B cell (primary cell): ENCODE results near the gene GUCY2D. TPM values are rescaled to one million over a fixed set of nuclear protein-coding genes. Genes with fewer than 3 reads are reported as not detected.

Experiments
- ATAC-seq: fragments of 200-7000 bp; cut with Tn5 transposase; one replicate; pipeline ENCODE4 v1.10.0; 2021; ENCODE audit warnings: low read depth, mild to moderate bottlenecking, moderate number of reproducible peaks, moderate library complexity
- CTCF ChIA-PET: fragments of 350-600 bp; sonication (Branson Sonifier 250); formaldehyde crosslinking; loops from one replicate; lab custom pipeline; 2021; ENCODE audit warnings: antibody characterized with exemption, inconsistent platforms; lab: Charles Lee
- POLR2A ChIA-PET: fragments of 350-600 bp; sonication (Branson Sonifier 250); formaldehyde crosslinking; loops from one replicate; lab custom pipeline; 2021; ENCODE audit warnings: antibody characterized with exemption; lab: Charles Lee
- DNase-seq: peaks from one replicate; pipeline ENCODE4 v3.0.0; 2013
- H2AFZ ChIP-seq: 2 replicates; pipeline ENCODE4 v1.6.1; 2012; ENCODE audit warnings: mild to moderate bottlenecking, low read depth, low read length; ENCODE audit not compliant: insufficient read depth, poor library complexity, severe bottlenecking
- H3K27ac ChIP-seq, 2 donors: 1 replicate in 1 of 2; 2 replicates in 1 of 2; pipeline ENCODE4 v1.5.1; 2012 to 2013; ENCODE audit warnings: low read length in 2 of 2, mild to moderate bottlenecking in 2 of 2, moderate library complexity in 1 of 2
- H3K27me3 ChIP-seq, 4 experiments: fragments of 200-600 bp in 1 of 4; sonication (generic) in 1 of 4; replicated peaks in 1 of 4; 1 replicate in 2 of 4; 2 replicates in 2 of 4; pipeline versions ENCODE4 v1.6.1 to v1.7.0; 2013 to 2016; ENCODE audit warnings: low read length in 3 of 4, mild to moderate bottlenecking in 2 of 4, mixed read lengths in 1 of 4, moderate library complexity in 1 of 4; ENCODE audit not compliant: insufficient read depth in 4 of 4, control insufficient read depth in 3 of 4; ENCODE audit errors: control extremely low read depth in 1 of 4
- H3K36me3 ChIP-seq, 2 experiments: replicated peaks in 1 of 2; 1 replicate in 1 of 2; 2 replicates in 1 of 2; pipeline versions ENCODE4 v1.6.1 to v1.7.1; 2013; ENCODE audit warnings: low read length in 1 of 2; ENCODE audit not compliant: insufficient read depth in 2 of 2, control insufficient read depth in 1 of 2; ENCODE audit errors: control extremely low read depth in 1 of 2, extremely low read depth in 1 of 2
- H3K4me1 ChIP-seq, 2 donors: fragments of 200-600 bp in 1 of 2; sonication (generic) in 1 of 2; 1 replicate in 1 of 2; 2 replicates in 1 of 2; pipeline versions ENCODE4 v1.5.1 to v1.6.1; 2013 to 2017; ENCODE audit warnings: low read length in 2 of 2; ENCODE audit not compliant: control insufficient read depth in 2 of 2, insufficient read depth in 2 of 2
- H3K4me2 ChIP-seq: replicated peaks from 2 replicates; pipeline ENCODE3; 2012; ENCODE audit warnings: mild to moderate bottlenecking, low read depth, low read length; ENCODE audit not compliant: poor library complexity, severe bottlenecking
- H3K4me3 ChIP-seq, 5 experiments: fragments of 200-600 bp in 1 of 5; sonication (generic) in 1 of 5; 1 replicate in 3 of 5; 2 replicates in 2 of 5; pipeline versions ENCODE4 v1.5.1 to v1.7.0; 2011 to 2016; ENCODE audit warnings: low read length in 4 of 5, mild to moderate bottlenecking in 4 of 5, low read depth in 2 of 5, control low read depth in 1 of 5, moderate library complexity in 1 of 5; ENCODE audit not compliant: insufficient read depth in 1 of 5; ENCODE audit errors: control extremely low read depth in 1 of 5, extremely low read depth in 1 of 5
- H3K79me2 ChIP-seq: fragments of 200-600 bp; sonication (generic); one replicate; pipeline ENCODE4 v1.6.0; 2016; ENCODE audit warnings: low read length; ENCODE audit not compliant: control insufficient read depth, insufficient read depth
- H3K9ac ChIP-seq: fragments of 200-600 bp; sonication (generic); 2 replicates; pipeline ENCODE4 v1.6.1; 2017; ENCODE audit warnings: mild to moderate bottlenecking, low read length, moderate library complexity
- H3K9me3 ChIP-seq, 3 donors: one replicate each; pipeline versions ENCODE4 v1.6.1 to v1.7.1; 2013; ENCODE audit warnings: low read length in 2 of 3; ENCODE audit not compliant: control insufficient read depth in 2 of 3, insufficient read depth in 1 of 3; ENCODE audit errors: control extremely low read depth in 1 of 3
- H4K20me1 ChIP-seq: 2 replicates; pipeline ENCODE4 v1.6.0; 2012; ENCODE audit warnings: mild to moderate bottlenecking, low read length; ENCODE audit not compliant: insufficient read depth, control insufficient read depth, poor library complexity, severe bottlenecking
- H3K27ac Mint-ChIP-seq: one replicate; pipeline ENCODE4 v1.8.0; 2021; ENCODE audit warnings: mixed read lengths
- H3K27me3 Mint-ChIP-seq: one replicate; pipeline ENCODE4 v1.8.0; 2021; ENCODE audit warnings: mixed read lengths
- H3K4me1 Mint-ChIP-seq: one replicate; pipeline ENCODE4 v1.8.0; 2021; ENCODE audit warnings: mixed read lengths
- H3K4me3 Mint-ChIP-seq: one replicate; pipeline ENCODE4 v1.8.0; 2021; ENCODE audit warnings: mixed read lengths
- H3K9me3 Mint-ChIP-seq: one replicate; pipeline ENCODE4 v1.8.0; 2022; ENCODE audit warnings: mixed read lengths; ENCODE audit not compliant: insufficient read depth
- EZH2 ChIP-seq: IDR thresholded peaks from 2 replicates; pipeline ENCODE4 v1.6.1; 2012; ENCODE audit warnings: borderline replicate concordance, low read depth, mild to moderate bottlenecking, moderate library complexity, low read length; ENCODE audit not compliant: insufficient read depth, poor library complexity, severe bottlenecking
- WGBS: methylation state at CpG from one replicate; pipeline ENCODE4 v1.1.5; 2013; ENCODE audit warnings: missing lambda C conversion rate; ENCODE audit not compliant: insufficient coverage; 5-methylcytosine and 5-hydroxymethylcytosine counted together
- intact Hi-C: fragments of 100-400 bp; cut with micrococcal nuclease; formaldehyde crosslinking; loops from one replicate; pipeline ENCODE4 v1.10.0; 2022
- polyA plus RNA-seq: library from polyadenylated mRNA; depleted of rRNA; stranded (reverse); fragments of >200 nt; gene quantifications from 2 replicates; pipeline ENCODE4 v1.2.3, GENCODE V29; 2012
- total RNA-seq, 2 donors: library from RNA; stranded (reverse); fragments of 120-200 nt in 1 of 2; gene quantifications; 1 replicate in 1 of 2; 2 replicates in 1 of 2; pipeline versions ENCODE4 v1.2.3 to v1.2.4, GENCODE V29; 2013 to 2022
- TF ChIP-seq, protein P1 (sequence below): fragments of 200-600 bp; IDR thresholded peaks from one replicate; pipeline ENCODE4 v1.8.0; 2022; ENCODE audit warnings: antibody characterized with exemption, mild to moderate bottlenecking

GUCY2D gene
- total and polyA plus RNA-seq, 2 donors (not counting 1 experiment from before 2014, with no cell fraction given): not detected

DNA sequence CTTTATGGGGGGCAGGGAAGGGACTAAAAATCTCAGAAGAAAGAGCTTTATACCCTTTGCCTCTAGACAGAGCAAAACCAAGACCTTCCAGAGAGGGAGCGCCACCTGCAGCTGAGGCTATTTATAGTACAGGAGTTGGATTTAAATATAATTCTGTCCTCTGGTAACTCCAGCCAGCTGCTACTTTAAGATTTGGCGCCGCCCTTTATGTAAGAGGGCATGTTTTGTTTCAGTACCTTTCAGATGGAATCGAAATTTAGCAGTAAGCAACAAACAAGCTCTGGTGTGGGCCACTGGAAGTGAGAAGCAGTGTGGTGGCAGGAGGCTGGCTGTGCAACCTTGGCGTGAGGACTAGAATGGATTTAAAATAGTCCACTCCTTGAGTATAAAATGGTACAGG is 5.2 kb upstream of the GUCY2D start:
- Mint-ChIP-seq H3K27ac (no peak overlapping the region), H3K4me3 (no peak overlapping the region), H3K27me3 (peaks cover 40% of the 10 kb centered on the region), H3K9me3 (no peaks in the 10 kb centered on the region), H3K4me1 (peaks cover 16% of the 10 kb centered on the region)
- Histone ChIP-seq H3K9ac (no peak overlapping the region), H3K27me3 (peaks cover 0 to 28% (median 6%) of the 10 kb centered on the region in 4 experiments), H3K4me1 (peaks cover 8 to 10% of the 10 kb centered on the region in 2 donors), H3K36me3 (no peaks in the 10 kb centered on the region), H3K79me2 (no peaks in the 10 kb centered on the region), H3K27ac (no peak overlapping the region), H3K4me2 (no peak overlapping the region), H2AFZ (no peak overlapping the region), H4K20me1 (no peaks in the 10 kb centered on the region), H3K4me3 (no peak overlapping the region), H3K9me3 (no peaks in the 10 kb centered on the region)
- 13% methylated on average over 4 of the region's 5 CpGs for WGBS
- intact Hi-C loops: no loop called here
- ChIA-PET CTCF (interaction anchor here (0.6 to 3.1 kb wide), 7 partner anchors 8 to 254 kb away, joined by 3 to 10 read pairs (median 3); no protein-coding TSS in a partner anchor), POLR2A (interaction anchor here (0.7 kb wide), 1 partner anchor 9 kb away, joined by 3 read pairs; no protein-coding TSS in a partner anchor)
- DNase-seq: no peak
- TF ChIP-seq, protein P1, sequence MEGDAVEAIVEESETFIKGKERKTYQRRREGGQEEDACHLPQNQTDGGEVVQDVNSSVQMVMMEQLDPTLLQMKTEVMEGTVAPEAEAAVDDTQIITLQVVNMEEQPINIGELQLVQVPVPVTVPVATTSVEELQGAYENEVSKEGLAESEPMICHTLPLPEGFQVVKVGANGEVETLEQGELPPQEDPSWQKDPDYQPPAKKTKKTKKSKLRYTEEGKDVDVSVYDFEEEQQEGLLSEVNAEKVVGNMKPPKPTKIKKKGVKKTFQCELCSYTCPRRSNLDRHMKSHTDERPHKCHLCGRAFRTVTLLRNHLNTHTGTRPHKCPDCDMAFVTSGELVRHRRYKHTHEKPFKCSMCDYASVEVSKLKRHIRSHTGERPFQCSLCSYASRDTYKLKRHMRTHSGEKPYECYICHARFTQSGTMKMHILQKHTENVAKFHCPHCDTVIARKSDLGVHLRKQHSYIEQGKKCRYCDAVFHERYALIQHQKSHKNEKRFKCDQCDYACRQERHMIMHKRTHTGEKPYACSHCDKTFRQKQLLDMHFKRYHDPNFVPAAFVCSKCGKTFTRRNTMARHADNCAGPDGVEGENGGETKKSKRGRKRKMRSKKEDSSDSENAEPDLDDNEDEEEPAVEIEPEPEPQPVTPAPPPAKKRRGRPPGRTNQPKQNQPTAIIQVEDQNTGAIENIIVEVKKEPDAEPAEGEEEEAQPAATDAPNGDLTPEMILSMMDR: no peak
- TF ChIP-seq EZH2: no peak
- ATAC-seq: peak; percentile 21

DNA sequence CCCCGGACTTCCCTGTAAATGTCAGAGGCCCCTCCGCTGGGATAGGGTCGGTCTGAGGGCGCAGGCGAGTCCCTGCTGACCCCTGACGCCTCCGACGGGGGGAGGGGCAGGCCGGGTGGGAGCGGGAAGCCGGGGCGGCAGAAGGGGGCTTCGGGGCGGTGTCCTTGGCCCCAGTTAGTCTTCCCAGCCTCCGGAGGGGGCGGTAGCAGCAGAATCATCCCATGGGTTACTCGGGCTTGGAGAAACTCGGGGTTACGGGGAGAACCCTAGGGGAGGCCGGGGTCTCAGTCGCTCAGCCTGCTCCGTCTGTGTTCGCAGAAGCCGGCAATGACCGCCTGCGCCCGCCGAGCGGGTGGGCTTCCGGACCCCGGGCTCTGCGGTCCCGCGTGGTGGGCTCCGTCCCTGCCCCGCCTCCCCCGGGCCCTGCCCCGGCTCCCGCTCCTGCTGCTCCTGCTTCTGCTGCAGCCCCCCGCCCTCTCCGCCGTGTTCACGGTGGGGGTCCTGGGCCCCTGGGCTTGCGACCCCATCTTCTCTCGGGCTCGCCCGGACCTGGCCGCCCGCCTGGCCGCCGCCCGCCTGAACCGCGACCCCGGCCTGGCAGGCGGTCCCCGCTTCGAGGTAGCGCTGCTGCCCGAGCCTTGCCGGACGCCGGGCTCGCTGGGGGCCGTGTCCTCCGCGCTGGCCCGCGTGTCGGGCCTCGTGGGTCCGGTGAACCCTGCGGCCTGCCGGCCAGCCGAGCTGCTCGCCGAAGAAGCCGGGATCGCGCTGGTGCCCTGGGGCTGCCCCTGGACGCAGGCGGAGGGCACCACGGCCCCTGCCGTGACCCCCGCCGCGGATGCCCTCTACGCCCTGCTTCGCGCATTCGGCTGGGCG is 542 bp downstream of the GUCY2D start:
- Histone ChIP-seq H3K79me2 (no peaks in the 10 kb centered on the region), H3K9ac (peak overlapping the region; percentile 58), H3K9me3 (peaks cover 0 to 10% (median 0%) of the 10 kb centered on the region in 3 donors), H3K27me3 (peaks cover 0 to 26% (median 9%) of the 10 kb centered on the region in 4 experiments), H3K4me1 (peaks cover 12% of the 10 kb centered on the region in 2 donors), H2AFZ (peak overlapping the region; percentile 60), H3K4me2 (peak overlapping the region; percentile 76), H4K20me1 (no peaks in the 10 kb centered on the region), H3K36me3 (no peaks in the 10 kb centered on the region), H3K27ac (no peak overlapping the region), H3K4me3 (peak overlapping the region in 4 of 5 experiments; percentile 23 to 62 (median 41))
- DNase-seq (no peak), ATAC-seq (no peak)
- Mint-ChIP-seq H3K9me3 (no peaks in the 10 kb centered on the region), H3K27ac (no peak overlapping the region), H3K4me3 (peak overlapping the region; percentile 93), H3K27me3 (peaks cover 47% of the 10 kb centered on the region), H3K4me1 (peaks cover 9% of the 10 kb centered on the region)
- ChIA-PET CTCF (interaction anchor here (1.2 to 3.0 kb wide), 5 partner anchors 13 to 71 kb away, joined by 4 to 24 read pairs (median 10); no protein-coding TSS in a partner anchor), POLR2A (no interaction called here)
- intact Hi-C loops: no loop called here
- WGBS: 41% methylated on average over 92 of the region's 92 CpGs
- TF ChIP-seq, protein P1: no peak
- TF ChIP-seq EZH2: no peak
